Skeletal muscle satellite cell (primary cell): ENCODE results near the gene SLC22A16.
"Not testable (repeated sequence)": the region's sequence is repeated elsewhere in the genome, so short reads cannot be mapped to it uniquely, and the experiment has no call there.

Experiments used
- H3K27me3 ChIP-seq: 2 replicates; pipeline ENCODE4 v1.7.0; 2013; ENCODE audit warnings: low read length; ENCODE audit not compliant: control insufficient read depth, insufficient read depth
- H3K36me3 ChIP-seq: 2 replicates; pipeline ENCODE4 v1.7.0; 2013; ENCODE audit warnings: mild to moderate bottlenecking, control low read depth, low read length; ENCODE audit not compliant: insufficient read depth
- H3K4me1 ChIP-seq: 2 replicates; pipeline ENCODE4 v1.7.0; 2013; ENCODE audit warnings: low read length; ENCODE audit not compliant: control insufficient read depth, insufficient read depth
- H3K4me2 ChIP-seq: 2 replicates; pipeline ENCODE4 v1.7.0; 2013; ENCODE audit warnings: mild to moderate bottlenecking, low read length
- H3K4me3 ChIP-seq: 2 replicates; pipeline ENCODE4 v1.7.0; 2013; ENCODE audit warnings: low read length
- H3K9ac ChIP-seq: 2 replicates; pipeline ENCODE4 v1.7.0; 2013; ENCODE audit warnings: mild to moderate bottlenecking, low read depth, low read length, moderate library complexity
- H3K9me3 ChIP-seq: replicated peaks from 2 replicates; pipeline ENCODE4 v1.7.0; 2013; ENCODE audit warnings: mild to moderate bottlenecking, control low read depth, low read length

Gene SLC22A16

DNA sequence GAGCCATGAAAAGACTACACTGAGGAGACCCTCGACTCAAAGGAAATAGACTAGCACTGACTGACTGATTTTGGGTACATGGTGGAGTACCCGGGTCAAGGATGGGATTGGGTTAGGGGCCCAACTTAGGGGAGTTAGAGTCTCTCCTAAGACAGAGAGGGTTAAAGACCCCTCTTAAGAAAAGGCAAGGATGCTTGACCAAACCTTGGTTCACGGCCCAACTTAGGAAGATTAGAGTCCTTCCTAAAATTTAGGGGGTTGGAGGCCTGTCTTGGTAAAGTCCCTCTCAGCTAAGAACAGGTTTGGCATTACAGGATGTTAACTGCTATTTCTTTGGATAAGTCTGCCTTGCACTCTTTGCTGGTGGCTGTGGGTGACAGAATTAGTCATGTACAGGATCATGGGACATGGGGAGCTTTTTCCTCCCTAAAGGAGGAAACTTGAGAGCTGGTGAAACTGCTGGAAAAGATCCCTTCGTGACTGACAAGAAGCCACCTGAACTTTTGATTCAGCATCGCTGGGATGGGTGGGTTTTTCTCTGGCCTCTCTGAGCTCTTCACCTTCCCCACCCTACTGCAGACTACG, 12.3 kb upstream of the SLC22A16 start:
- no peak overlapping the region for H3K9ac ChIP-seq
- H3K4me3 ChIP-seq: no peak overlapping the region
- peaks cover 3% of the 10 kb centered on the region for H3K27me3 ChIP-seq
- H3K9me3 ChIP-seq: no peaks in the 10 kb centered on the region
- peaks cover 10% of the 10 kb centered on the region for H3K4me1 ChIP-seq
- no peaks in the 10 kb centered on the region for H3K36me3 ChIP-seq
- H3K4me2 ChIP-seq: no peak overlapping the region

DNA sequence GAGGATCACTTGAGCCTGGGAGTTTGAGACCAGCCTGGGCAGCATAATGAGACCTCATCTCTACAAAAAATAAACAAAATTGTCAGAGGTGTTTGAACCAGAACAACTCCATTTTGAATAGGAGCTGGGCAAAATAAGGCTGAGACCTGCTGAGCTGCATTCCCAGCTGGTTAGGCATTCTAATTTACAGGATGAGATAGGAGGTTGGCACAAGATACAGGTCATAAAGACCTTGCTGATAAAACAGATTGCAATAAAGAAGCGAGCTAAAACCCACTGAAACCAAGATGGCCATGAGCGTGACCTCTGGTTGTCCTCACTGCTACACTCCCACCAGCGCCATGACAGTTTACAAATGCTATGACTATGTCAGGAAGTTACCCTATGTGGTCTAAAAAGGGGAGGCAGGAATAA, 11.6 kb upstream of the SLC22A16 start:
- H3K27me3 ChIP-seq, H3K4me3 ChIP-seq, H3K4me2 ChIP-seq, H3K36me3 ChIP-seq, H3K4me1 ChIP-seq, H3K9ac ChIP-seq, H3K9me3 ChIP-seq: not testable (repeated sequence)

DNA sequence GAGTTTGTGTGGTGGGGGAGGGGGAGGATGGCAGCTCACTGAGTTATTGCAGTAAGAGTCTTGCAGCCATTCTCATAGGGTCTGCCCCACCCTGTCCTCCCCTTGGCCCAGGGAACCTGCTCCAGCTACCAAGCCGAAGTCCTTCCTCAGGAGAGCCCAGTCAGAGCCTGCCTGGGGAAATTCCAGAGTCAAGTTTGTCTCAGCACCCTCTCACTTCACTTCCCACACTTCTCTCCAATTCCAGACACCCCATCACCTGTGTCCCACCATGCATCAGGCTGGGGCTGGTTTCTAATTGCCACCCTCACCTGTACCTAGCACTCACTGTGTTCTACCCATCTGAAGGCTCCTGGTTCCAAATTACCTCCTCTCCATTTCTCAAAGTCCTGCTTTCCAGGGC, 10.3 kb upstream of the SLC22A16 start:
- H3K4me3 ChIP-seq: no peak overlapping the region
- no peaks in the 10 kb centered on the region for H3K9me3 ChIP-seq
- H3K9ac ChIP-seq: no peak overlapping the region
- peaks cover 5% of the 10 kb centered on the region for H3K4me1 ChIP-seq
- H3K36me3 ChIP-seq: no peaks in the 10 kb centered on the region
- no peak overlapping the region for H3K4me2 ChIP-seq
- H3K27me3 ChIP-seq: peaks cover 3% of the 10 kb centered on the region

DNA sequence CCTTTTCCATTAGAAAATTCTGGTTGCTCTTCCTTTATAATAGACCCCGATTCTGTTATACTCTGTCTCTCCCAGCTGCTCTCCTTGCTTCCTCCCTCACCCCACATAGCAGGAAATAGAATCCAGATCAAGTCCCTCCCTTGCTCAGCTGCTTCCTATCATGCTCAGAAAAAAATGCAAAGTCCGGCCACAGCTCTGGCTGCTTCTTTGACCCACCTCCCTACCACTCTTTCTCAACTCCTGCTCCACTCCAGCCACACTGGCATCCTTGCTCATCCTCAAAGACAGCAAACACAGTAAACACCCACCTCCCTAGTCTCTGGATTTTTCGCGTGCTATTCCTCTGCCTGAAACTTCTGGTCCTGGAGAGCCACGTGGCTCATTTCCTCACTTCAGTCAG, 9.1 kb upstream of the SLC22A16 start:
- no peak overlapping the region for H3K4me3 ChIP-seq
- no peak overlapping the region for H3K9ac ChIP-seq
- H3K4me2 ChIP-seq: no peak overlapping the region
- no peaks in the 10 kb centered on the region for H3K4me1 ChIP-seq
- H3K27me3 ChIP-seq: peaks cover 10% of the 10 kb centered on the region
- H3K9me3 ChIP-seq: peaks cover 6% of the 10 kb centered on the region
- no peaks in the 10 kb centered on the region for H3K36me3 ChIP-seq

DNA sequence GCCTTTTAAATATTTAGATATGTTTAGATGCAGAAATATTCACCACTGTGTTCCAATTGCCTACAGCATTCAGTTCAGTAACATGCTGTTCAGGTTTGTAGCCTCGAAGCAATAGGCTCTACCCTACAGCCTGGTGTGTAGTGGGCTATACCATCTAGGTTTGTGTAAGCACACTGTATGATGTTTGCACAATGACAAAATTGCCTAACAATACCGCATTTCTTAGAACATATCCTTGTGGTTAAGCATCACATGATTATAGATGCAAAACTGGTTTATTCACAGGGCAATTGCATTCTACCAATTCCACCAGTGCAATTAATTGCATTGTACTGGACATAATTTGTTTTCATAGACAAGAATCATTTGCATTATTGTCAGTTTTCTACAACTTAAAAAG, 7.9 kb upstream of the SLC22A16 start:
- H3K36me3 ChIP-seq: no peaks in the 10 kb centered on the region
- no peak overlapping the region for H3K9ac ChIP-seq
- H3K4me2 ChIP-seq: no peak overlapping the region
- peaks cover 6% of the 10 kb centered on the region for H3K9me3 ChIP-seq
- H3K27me3 ChIP-seq: peaks cover 14% of the 10 kb centered on the region
- no peaks in the 10 kb centered on the region for H3K4me1 ChIP-seq
- H3K4me3 ChIP-seq: no peak overlapping the region

DNA sequence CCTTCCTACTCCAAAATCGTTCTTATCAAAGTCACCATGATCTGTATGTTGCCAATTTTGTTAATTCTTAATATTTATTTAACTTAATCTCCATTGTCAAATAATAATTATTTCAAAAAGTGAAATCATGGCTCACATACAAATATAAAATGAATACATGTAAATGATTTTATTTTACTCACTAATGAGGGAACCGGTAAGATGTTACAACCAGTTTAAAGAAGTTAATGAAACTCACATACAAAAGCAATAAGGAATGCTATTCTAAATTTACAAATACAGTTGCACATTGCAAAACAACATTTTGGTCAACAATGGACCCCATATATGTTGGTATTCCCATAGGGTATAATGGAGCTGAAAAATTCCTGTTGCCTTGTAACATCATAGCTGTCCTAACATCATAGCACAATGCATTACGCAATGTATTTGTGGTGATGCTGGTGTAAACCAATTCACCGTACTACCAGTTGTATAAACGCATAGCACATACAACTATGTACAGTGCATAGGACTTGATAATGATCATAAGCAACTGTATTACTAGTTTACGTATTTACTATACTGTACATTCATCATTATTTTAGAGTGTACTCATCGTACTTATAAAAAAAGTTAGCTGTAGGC, 6.5 kb upstream of the SLC22A16 start:
- no peak overlapping the region for H3K4me2 ChIP-seq
- no peaks in the 10 kb centered on the region for H3K4me1 ChIP-seq
- H3K27me3 ChIP-seq: peaks cover 17% of the 10 kb centered on the region
- H3K4me3 ChIP-seq: no peak overlapping the region
- H3K9ac ChIP-seq: no peak overlapping the region
- H3K9me3 ChIP-seq: peaks cover 6% of the 10 kb centered on the region
- H3K36me3 ChIP-seq: no peaks in the 10 kb centered on the region

DNA sequence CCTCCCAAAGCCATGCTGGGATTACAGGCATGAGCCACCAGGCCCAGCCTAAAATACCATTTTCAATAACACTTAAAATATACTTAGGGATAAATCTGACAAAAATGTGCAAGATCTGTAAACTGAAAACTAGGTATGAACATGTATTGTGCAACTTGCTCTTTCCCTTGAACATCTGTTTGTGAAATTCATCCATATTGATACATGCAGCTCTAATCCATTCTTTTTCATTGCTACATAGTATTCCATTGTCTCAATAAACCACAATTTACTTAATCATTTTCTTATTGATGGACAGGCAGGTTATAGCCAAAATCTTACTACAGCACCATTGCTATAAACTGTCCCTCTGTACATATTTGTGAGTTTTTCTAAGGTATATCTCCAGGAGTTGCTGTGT, 4.7 kb upstream of the SLC22A16 start:
- Histone ChIP-seq H3K9me3 (peaks cover 6% of the 10 kb centered on the region), H3K4me3 (no peak overlapping the region), H3K4me2 (no peak overlapping the region), H3K4me1 (no peaks in the 10 kb centered on the region), H3K9ac (no peak overlapping the region), H3K36me3 (no peaks in the 10 kb centered on the region), H3K27me3 (peaks cover 20% of the 10 kb centered on the region)

DNA sequence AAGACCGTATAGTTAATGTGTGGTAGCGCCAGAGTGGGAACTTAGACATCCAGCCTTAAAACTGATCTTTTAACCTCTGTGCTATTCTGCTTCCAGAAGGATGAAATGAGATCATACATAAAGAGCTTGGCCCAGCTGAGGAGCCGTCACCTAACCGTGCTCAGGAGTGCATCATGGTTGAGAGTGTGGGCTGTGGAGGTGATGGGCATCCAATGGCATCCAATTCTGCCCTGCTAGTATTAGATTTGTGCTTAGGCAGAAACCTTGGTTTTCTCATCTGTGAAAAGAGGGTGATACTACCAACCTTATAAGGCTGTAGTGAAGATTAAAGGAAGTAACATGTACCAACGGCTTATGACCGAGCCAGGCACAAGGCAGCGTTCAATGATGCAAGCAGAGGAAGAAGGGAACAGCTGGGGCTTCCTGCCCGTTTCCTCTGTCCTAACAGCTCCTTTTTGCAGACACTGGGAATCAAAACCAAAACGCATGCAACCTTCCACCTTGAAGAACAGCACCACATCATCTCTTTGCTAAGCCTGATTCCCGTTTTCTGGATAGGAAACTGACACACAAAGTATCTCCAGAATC, 1.3 kb downstream of the SLC22A16 start:
- no peak overlapping the region for H3K4me2 ChIP-seq
- H3K4me1 ChIP-seq: no peaks in the 10 kb centered on the region
- H3K9me3 ChIP-seq: no peaks in the 10 kb centered on the region
- H3K9ac ChIP-seq: no peak overlapping the region
- no peaks in the 10 kb centered on the region for H3K36me3 ChIP-seq
- peaks cover 56% of the 10 kb centered on the region for H3K27me3 ChIP-seq
- H3K4me3 ChIP-seq: no peak overlapping the region

DNA sequence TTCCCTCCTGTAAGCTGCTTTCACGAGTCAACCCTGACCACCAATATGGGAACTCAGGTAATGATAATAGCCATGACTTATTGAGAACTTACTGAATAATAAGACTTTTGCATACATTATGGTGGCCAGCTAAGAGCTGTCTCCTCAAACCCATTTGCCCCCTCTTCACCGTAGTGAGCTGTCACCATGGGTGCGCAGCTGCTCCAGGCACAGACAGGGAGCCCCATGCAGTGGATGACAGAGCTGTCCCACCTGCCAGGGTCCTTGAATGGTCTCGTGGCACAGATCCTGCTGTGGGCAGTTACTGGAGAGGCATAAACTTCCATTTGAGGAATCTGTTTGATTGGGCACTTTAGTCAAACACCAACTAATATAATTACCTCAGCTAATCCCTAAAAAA, 1.9 kb downstream of the SLC22A16 start:
- H3K4me1 ChIP-seq: no peaks in the 10 kb centered on the region
- H3K9ac ChIP-seq: no peak overlapping the region
- H3K9me3 ChIP-seq: no peaks in the 10 kb centered on the region
- no peak overlapping the region for H3K4me2 ChIP-seq
- no peak overlapping the region for H3K4me3 ChIP-seq
- H3K36me3 ChIP-seq: no peaks in the 10 kb centered on the region
- peaks cover 59% of the 10 kb centered on the region for H3K27me3 ChIP-seq

DNA sequence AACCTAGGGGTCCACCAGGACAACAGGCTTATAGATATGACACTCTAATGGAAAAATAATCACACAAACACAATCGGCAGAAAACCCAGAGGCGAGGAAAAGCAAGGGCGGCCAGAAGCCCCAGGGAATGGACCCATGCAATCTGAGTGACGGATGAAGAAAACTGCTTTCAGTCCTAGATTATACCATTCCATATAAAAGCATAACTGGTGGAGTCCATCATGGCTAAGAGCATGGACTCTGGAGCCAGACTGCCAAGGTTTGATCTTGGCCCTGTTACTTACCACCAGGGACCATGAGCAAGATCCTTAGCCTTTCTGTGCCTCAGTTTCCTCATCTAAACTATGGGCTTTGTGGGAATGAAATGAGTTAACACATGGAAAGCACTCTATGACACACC, 3.7 kb downstream of the SLC22A16 start:
- peaks cover 61% of the 10 kb centered on the region for H3K27me3 ChIP-seq
- H3K9ac ChIP-seq: no peak overlapping the region
- H3K9me3 ChIP-seq: no peaks in the 10 kb centered on the region
- H3K4me3 ChIP-seq: no peak overlapping the region
- no peaks in the 10 kb centered on the region for H3K4me1 ChIP-seq
- H3K36me3 ChIP-seq: no peaks in the 10 kb centered on the region
- H3K4me2 ChIP-seq: no peak overlapping the region

DNA sequence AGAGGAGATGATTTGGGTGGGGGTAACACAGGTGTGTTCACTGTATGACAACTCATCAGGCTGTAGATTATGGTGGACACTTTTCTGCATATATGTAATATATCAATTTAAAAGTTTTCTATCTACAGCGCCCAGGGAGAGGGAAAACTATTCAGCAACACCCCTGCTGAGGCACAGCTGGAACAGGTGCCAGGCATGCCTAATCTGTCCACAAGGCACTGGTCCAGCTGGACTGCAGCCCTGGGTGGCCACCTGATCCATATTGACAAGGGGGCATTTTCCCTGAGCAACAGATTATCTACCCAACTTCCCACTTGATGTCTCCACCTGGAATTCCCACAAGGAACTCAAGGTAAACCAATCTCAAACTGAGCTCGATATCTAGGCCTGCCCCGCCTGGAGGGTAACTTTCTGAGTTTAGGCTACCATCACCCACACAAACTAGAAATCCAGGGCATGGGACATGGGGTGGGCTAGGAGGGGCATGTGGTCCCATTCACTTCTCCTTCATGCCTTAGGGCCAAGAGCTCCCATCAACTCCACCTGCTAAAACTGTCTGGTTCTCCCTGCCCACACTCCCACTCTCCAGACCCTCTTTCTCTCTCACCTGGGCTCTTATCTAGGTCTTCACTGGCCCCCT, 4.6 kb downstream of the SLC22A16 start:
- Histone ChIP-seq H3K36me3 (no peaks in the 10 kb centered on the region), H3K27me3 (peaks cover 70% of the 10 kb centered on the region), H3K4me1 (no peaks in the 10 kb centered on the region), H3K9ac (no peak overlapping the region), H3K4me3 (no peak overlapping the region), H3K9me3 (no peaks in the 10 kb centered on the region), H3K4me2 (no peak overlapping the region)

DNA sequence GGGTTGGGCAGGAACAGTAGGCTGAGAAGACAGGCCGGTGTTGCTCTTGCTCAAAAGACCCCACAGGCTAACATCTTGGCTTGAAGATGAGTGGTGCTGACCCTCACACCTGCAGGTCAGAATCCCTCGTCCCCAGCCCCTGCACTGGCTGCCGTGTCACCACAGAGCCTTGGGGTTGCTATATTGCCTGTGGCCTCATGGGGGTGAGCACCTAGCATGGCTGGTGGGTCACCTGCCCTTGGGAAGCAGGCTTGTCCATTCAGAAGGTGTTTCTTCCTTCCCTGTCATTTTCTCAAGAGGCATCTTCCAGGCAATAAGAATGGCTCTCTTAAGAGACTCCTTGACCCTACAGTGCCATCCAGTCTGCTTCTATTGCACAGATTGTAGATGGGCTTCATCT, 7.7 kb downstream of the SLC22A16 start:
- no peak overlapping the region for H3K4me2 ChIP-seq

More for the DNA sequence above, 7.7 kb downstream of the SLC22A16 start:
- H3K4me1 ChIP-seq: no peaks in the 10 kb centered on the region
- H3K9ac ChIP-seq: no peak overlapping the region
- H3K4me3 ChIP-seq: no peak overlapping the region
- peaks cover 72% of the 10 kb centered on the region for H3K27me3 ChIP-seq
- H3K9me3 ChIP-seq: no peaks in the 10 kb centered on the region
- no peaks in the 10 kb centered on the region for H3K36me3 ChIP-seq
